ENCODE data around the gene PDSS2.
"Not testable (repeated sequence)": the region's sequence is repeated elsewhere in the genome, so short reads cannot be mapped to it uniquely, and the experiment has no call there.

The PDSS2 gene

GRCh38 chr6:107418118-107418517 lies 41.2 kb downstream of the PDSS2 start:
- DNase-seq (ENCODE audit: low read depth) = no peak

- no peak for DNase-seq (ENCODE audit: low read depth)
These were observed 43.2 kb downstream of the PDSS2 start for GRCh38 chr6:107416145-107416544.

DNA sequence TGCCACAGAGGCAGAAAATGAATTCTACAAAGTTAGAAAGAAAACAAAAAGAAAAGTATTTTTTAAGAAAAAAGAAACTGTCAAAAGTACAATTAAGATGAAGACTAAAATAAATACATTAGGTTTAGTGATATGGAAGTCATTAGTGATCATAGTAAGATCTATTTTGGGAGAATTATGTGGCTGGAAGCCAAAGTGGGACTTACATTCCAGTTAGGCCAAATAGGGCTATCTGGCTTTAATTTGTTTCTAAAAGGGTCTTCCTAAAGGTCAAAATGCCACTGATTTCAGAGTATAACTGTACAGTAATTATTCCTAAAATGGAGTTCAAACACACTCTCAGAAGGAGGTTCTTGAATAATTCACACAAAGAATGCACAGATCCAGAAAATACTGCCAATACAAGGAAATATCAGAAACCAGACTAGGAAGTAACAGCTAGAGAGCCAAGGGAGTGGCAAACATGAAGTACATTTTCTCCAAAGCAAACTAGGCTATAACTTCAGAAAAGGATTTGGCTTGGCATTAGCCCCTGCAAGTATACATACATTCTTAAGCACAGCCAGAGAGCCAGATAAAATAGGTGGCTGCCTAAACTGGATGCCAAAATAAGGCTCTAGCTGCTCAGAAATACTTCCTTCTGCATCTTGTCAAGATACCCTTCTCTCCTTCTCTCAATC lies 45.3 kb downstream of the PDSS2 start:
- DNase-seq (ENCODE audit: low read depth) = no peak

DNA sequence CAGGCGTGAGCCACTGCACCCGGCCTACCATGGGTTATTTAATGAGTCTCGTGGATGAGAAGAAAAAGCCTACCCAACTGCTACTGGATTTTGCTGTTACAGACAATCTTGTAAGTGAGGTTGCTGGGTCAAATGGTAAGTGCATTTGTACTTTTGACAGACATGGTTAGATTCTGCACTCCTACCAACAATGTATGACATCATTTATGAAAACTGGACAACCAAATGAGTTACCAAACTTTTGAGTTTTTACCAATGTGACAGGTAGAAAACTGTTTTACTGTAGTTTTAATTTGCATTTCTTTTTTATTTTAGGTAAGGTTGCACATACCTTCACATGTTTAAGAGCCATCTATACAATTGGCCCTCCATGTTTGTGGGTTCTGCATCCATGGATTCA lies 48.2 kb downstream of the PDSS2 start:
- no peak for DNase-seq (ENCODE audit: low read depth)

DNA sequence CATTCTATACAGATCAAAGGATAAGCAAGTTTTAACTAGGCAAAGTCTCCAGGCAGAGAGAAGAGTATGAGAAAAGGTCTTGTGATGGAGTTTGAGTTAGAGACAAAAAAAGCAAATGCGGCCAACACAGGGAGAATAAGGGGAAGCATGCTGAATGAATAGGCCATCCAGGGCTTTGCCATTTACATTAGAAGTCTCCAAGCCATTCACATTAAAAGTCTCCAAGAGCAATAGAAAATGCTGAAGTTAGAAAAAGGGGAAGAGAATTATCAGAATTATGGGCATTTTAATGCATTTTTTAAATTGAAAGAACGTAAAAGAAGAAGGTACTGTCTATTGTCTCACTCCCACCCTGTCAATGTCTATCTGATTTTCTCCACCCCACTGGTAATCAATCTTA lies 49.4 kb downstream of the PDSS2 start:
- DNase-seq (ENCODE audit: low read depth) = no peak

DNA sequence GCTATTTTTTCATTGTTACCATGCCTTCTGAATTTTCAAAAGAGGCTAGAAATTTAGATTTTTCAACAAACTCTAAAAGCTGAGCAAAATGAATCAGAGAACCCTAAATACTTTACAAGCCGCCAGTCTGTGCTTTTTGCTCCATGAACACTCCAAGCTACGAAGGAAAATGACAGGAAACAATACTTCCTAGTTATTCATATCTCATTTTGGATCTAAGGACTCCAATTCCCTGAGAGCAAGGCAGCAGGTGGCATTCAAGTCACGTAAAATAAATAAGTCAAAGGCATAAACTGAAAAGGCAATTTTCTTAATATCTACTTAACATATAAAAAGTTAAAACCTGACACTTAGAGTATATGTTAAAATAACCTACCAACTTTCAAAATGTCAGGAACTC lies 50.6 kb downstream of the PDSS2 start:
- DNase-seq (ENCODE audit: low read depth) = no peak

DNA sequence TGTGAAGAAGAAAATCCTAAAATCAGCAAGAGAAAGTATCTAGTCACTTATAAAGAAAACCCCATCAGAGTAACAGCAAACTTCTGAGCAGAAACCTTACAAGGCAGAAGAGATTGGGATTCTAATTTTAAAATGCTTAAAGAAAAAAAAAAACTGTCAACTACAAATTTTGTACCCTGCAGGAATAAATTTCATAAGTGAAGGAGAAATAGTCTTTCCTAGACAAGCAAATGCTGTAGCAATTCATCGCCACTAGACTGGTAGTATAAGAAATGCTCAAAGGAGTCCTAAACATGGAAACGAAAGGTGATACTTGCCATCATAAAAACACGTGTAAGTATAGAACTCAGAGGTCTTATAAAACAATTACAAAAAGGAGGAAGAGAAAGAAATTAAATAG lies 54.4 kb downstream of the PDSS2 start:
- no peak for DNase-seq (ENCODE audit: low read depth)

DNA sequence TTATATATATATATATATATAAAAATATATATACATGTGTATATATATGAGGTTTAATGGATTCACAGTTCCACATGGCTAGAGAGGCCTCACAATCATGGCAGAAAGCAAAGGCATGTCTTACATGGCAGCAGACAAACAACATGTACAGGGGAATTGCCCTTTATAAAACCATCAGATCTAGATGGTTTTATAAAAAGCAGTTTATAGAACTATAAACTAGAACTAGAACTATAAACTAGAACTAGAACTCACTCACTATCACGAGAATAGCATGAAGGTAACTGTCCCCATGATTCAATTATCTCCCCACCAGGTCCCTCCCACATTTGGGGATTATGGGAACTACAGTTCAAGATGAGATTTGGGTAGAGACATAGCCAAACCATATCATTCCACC lies 56.8 kb downstream of the PDSS2 start:
- no peak for DNase-seq (ENCODE audit: low read depth)

- no peak for DNase-seq (ENCODE audit: low read depth)
These were observed 57.8 kb downstream of the PDSS2 start for GRCh38 chr6:107401573-107401972.

DNA sequence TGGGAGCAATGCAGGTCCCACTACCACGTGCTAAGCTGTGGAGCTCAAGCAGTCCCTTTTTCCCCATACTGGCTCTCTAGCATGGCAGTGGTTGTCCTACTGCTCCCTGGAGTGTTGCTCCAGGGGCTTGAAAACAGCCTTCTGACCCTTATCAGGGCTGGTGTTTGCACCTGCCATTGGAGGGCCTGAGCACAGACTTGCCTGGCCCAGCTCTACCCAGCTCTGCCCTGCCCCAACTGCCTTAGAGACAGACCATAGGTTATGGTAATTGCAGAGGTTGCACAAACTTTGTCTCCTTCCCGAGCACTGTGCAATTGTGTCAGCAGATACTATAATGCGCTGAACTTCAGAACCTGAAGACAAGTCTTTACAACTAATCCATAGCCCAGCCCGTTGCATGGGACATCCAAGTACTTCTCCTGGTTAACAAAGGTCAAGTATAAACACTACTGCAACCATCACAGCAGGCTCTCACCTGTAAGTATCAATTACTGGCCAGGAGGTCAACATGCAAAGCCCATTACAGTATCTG lies 58.7 kb downstream of the PDSS2 start:
- no peak for DNase-seq (ENCODE audit: low read depth)

GRCh38 chr6:107399935-107400334 lies 59.4 kb downstream of the PDSS2 start:
- DNase-seq (ENCODE audit: low read depth) = no peak

DNA sequence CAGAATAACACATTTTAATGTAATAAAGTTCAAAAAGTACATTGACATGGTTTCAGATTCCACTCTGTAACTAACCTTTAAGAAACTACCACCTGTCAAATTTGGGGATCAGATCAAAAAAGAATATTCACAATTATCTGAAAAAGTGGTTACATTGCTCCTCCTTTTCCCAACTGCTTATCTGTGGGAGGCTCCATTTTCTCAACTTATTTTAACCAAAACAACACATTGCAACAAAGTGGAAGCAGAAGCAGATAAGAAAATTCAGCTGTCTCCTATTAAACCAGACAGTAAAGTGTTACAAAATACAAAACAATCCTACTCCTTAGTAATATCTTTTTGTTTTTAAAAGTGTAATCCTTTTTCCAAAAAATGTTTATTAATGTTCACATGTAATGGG lies 61.4 kb downstream of the PDSS2 start:
- no peak for DNase-seq (ENCODE audit: low read depth)

DNA sequence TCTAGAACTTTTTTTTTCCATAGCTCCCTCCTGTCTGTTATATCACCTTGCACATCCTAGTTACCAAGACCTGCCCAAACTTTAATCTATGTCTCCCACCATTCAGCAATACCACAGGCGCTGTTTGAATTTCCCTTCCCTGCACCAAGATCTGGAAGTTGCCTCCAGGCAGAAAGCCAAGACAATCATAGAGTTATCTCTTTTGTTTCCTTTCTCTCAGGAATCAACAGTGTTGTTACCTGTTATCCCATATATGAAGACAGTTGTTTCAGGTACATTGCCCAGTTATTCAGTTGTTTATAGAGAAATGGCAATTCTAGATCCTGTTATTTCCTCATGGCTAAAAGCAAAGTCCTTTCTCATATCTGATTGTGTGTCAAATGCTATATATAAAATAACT lies 63.2 kb downstream of the PDSS2 start:
- DNase-seq (ENCODE audit: low read depth) = no peak

DNA sequence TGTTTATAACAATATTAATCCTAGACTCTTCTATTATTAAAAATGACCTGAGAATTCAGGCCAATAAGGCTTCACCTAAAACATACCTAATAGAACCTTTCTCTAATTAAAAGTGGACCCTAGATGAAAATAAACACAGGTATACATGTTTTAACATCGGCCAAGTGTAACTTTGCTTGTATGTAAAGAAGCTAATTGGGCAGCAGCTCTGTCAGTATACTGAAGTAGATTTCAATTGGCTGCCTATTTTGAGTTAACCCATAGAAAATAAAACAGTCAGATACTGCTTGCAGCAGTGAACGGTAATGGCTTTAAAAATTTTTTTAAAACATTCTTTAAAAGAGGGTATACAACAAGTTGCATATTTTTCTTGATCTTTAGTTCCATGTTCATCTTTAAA lies 67.3 kb downstream of the PDSS2 start:
- no peak for DNase-seq (ENCODE audit: low read depth)

GRCh38 chr6:107390685-107391435 lies 68.5 kb downstream of the PDSS2 start:
- DNase-seq (ENCODE audit: low read depth) = no peak

DNA sequence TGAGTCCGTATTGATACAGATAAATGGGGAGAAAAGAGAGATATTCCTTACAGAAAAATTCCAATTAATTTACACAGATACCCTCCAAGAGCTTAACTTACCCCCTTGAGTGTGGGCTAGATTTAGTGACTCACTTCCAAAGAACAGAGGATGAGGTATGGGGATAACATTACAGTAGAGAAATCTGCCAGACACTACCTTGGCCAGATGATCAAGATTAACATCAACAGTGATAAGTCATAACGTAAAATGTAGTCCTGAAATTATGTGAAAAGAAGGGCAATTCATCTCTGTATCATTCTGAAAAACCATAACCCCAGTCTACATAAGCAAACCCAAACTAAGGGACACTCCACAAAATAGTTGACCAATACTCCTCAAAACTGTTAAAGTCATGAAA lies 69.3 kb downstream of the PDSS2 start:
- DNase-seq (ENCODE audit: low read depth) = no peak

- DNase-seq (ENCODE audit: low read depth) = no peak
These were observed 72.5 kb downstream of the PDSS2 start for GRCh38 chr6:107386904-107387303.

DNA sequence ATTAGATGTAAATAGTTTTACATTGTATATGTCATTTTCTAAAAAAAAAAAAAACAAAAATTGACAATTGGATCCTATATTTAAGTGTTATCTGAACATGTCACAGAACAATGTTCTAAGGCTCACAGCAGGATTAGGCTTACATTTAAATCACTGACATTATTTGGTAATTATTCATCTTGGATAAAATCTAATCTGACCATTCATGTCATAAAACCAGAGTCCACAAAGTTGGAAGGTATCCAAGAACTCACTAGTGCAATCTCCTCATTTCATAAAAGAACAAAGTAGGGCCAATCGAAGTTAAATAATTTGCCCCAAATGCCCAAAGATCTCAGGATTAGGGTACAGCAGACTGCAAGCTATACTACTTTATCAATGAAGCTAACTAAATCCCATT lies 73.0 kb downstream of the PDSS2 start:
- no peak for DNase-seq (ENCODE audit: low read depth)

DNA sequence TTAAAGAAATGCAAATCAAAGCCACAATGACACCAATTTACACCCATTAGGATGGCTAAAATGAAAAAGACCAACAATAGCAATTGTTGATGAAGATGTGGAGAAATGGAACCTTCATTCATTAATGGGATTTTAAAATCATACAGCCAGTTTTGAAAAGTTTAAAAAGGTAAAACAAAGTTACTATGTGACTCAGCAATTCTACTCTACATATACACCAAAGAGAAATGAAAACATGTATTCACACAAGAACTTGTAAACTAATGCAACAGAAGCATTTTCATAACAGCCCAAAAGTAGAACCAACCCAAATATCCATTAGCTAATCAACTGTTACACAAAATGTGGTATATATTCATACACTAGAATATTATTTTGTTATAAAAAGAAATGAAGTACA lies 75.7 kb downstream of the PDSS2 start:
- no peak for DNase-seq (ENCODE audit: low read depth)

DNA sequence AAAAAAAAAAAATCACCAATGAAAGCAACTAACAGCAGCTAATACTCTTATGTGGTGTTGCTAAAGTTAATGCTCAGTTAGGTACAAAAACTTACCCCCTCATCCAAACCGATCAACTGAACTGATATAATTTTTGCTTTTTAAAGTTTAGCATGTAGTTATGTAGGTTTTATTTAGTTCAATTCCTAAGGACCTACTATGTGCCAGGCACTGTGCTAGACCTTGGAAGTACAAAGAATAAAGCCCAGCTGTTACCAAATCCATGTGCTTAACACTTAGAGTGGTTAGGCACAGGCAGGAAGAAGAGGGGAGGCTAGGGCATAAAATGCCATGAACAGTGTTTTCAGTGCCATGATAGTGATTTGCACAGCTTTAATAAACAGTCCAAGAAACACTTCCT lies 85.1 kb downstream of the PDSS2 start:
- DNase-seq (ENCODE audit: low read depth) = no peak

DNA sequence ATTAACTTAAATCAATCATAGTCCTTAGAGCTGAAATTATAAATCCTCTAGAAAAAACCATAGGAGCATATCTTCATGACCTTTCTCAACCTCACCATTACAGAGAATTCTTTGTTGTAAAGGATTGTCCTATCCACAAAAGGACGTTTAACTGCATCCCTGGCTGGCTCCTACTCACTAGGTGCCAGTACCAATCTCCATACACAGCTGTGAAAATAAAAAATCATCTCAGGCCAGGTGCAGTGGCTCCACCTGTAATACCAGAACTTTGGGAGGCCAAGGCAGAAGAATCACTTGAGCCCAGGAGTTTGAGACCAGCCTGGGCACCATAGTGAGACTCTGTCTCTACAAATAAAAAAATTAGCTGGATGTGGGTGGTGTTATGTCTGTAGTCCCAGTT lies 89.9 kb downstream of the PDSS2 start:
- DNase-seq (ENCODE audit: low read depth) = no peak

DNA sequence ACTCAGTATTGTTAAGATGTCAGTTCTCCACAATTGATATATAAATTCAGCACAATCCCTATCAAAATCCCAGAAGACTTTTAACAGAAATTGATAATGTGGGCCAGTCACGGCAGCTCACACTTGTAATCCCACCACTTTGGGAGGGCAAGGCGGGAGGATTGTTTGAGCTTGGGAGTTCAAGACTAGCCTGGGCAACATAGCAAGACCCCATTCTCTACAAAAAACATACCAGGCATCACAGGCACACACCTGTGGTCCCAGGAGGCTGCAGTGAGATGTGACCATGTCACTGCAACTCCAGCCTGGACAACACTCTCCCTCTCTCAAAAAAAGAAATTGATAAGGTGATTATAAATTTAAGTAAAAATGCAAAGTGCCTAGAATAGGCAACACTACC lies 90.9 kb downstream of the PDSS2 start:
- DNase-seq (ENCODE audit: low read depth) = no peak

GRCh38 chr6:107364173-107364572 lies 95.2 kb downstream of the PDSS2 start:
- not testable (repeated sequence) for DNase-seq (ENCODE audit: low read depth)

Measured in stimulated activated CD8-positive, alpha-beta memory T cell treated with anti-CD3 and anti-CD28 coated beads, Interleukin-12 subunit alpha, Interleukin-12 subunit beta, amount 100 ng/mL, for 1 hour (primary cell).